HG03342 (cell line): ENCODE data around the gene CDH16.
A peak's percentile ranks its signal among the peaks of the same experiment; 100 is the strongest.
"Not testable (repeated sequence)": the region's sequence is repeated elsewhere in the genome, so short reads cannot be mapped to it uniquely, and the experiment has no call there.

Experiments used
- ATAC-seq: cut with Tn5 transposase; IDR thresholded peaks from one replicate; pipeline ENCODE4 v1.9.1; 2021; ENCODE audit warnings: mild to moderate bottlenecking, moderate library complexity; ENCODE audit not compliant: unreplicated experiment

The CDH16 gene

GRCh38 chr16:66898933-66899309 is 19.8 kb downstream of the CDH16 start:
- ATAC-seq, result no peak

DNA sequence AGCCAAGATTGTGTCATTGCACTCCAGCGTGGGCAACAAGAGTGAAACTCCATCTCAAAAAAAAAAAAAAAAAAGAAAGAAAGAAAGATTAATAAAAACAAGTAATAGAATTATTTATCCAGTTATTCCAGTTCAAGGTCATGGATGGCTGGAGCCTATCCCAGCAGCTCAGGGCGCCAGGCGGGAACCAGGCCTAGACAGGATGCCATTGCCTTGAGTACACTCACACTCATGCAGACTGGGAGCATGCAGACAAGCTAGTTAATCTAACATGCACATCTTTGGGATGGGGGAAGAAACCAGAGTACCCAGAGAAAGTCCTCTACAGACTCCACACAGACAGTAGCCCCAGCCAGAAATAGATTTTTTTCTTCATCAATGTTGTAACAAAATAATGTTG is 20.5 kb downstream of the CDH16 start:
- no peak for ATAC-seq

- not testable (repeated sequence) for ATAC-seq
These were observed 22.0 kb downstream of the CDH16 start for GRCh38 chr16:66896682-66897081.

DNA sequence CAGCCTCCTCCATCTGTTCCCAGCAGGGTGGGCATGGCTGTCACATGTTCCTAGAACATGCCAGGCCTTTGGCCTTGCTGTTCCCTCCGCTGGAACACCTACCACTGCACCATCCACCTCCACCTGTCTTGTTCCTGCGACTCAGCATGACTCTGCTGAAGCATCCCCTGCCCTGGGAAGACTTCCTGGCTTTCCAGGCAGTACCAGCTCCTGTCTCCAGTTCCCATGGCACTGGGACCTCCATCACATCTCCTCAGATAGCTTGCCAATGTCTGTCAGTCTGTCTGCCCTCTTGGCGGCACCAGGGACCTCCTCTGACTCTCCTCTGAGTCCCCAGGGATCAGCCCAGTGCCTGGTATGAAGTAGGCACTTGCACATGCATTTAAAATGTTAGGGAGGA is 22.7 kb downstream of the CDH16 start:
- ATAC-seq, result no peak

DNA sequence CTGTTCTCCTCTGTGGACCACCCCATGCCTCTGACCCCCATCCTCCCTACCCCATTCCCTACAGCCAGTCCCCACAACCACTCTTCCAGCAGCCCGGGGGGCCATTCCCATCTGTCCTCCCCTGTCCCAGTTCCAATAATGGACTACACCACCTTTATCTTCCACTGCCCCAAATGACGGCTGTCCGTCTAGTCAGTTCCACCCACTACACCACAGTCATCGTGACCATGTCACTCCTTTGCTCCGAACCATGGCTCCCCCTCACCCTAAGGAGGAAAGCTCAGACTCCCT is 23.1 kb downstream of the CDH16 start:
- ATAC-seq, result no peak

- ATAC-seq, result no peak
These were observed 23.6 kb downstream of the CDH16 start for GRCh38 chr16:66894948-66895688.

DNA sequence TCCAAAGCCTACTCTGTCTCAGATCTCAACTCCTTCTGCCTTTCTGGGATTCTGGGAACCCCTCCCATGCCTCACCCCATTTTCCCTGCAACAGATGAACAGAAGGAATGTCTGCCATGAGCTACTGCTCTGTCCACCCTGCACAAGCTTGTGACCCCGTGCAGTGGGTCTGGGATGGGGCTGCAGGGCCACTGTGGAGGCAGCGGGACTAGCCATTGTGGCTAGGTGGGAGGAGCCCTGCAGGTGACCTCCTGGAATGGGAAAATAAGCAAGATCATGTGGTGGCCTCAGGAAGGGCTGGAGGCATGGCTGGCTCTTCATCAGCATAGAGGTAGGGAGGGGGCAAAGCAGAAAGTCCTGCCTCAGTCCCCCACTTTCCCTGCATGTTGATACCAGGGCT is 24.6 kb downstream of the CDH16 start:
- ATAC-seq, result no peak

DNA sequence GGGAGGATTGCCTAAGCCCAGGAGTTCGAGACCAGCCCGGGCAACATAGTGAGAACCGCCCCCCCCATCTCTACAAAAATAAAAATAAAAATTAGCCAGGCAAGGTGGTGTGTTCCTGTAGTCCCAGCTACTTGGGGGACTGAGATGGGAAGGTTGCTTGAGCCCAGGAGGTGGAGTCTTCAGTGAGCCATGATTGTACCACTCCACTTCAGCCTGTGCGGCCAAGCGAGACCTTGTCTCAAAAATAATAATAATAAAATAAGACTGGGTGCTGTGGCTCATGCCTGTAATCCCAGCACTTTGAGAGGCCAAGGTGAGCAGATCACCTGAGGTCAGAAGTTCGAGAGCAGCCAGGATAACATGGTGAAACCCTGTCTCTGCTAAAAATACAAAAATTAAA is 26.9 kb downstream of the CDH16 start:
- no peak for ATAC-seq

- ATAC-seq, result no peak
These were observed 27.3 kb downstream of the CDH16 start for GRCh38 chr16:66891360-66891759.

DNA sequence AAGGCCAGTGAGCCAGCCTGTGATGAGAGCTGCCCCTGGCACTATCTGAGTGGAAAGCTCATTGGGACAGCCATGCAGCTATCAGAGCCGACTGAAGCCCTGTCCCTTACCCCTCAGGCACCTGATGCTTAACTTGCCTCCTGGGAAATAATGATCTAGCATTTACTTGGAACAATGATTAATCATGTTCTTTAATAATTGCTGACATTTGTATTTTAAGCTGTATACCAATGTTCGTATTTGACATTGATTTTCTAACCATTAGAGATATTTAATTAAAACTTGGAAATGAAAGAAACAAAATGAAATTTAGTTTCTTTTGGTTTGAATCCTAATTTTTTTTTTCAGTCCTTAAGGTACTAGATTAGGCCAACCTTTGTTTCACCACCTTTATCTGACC is 27.9 kb downstream of the CDH16 start:
- no peak for ATAC-seq

DNA sequence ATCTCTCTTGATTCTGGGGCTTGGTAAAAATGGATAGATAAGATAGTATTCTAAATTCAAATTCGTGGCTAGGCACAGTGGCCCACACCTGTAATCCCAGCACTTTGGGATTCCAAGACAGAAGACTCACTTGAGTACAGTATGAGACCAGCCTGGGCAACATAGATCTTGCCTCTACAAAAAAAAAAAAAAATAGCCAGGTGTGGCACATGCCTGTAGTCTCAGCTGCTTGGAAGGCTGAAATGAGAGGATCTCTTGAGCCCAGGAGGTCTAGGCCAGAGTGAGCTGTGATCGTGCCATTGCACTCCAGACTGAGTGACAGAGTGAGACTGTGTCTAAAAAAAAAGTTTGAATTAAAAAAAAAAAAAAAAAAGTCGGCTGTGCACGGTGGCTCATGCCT is 29.1 kb downstream of the CDH16 start:
- ATAC-seq, result no peak

DNA sequence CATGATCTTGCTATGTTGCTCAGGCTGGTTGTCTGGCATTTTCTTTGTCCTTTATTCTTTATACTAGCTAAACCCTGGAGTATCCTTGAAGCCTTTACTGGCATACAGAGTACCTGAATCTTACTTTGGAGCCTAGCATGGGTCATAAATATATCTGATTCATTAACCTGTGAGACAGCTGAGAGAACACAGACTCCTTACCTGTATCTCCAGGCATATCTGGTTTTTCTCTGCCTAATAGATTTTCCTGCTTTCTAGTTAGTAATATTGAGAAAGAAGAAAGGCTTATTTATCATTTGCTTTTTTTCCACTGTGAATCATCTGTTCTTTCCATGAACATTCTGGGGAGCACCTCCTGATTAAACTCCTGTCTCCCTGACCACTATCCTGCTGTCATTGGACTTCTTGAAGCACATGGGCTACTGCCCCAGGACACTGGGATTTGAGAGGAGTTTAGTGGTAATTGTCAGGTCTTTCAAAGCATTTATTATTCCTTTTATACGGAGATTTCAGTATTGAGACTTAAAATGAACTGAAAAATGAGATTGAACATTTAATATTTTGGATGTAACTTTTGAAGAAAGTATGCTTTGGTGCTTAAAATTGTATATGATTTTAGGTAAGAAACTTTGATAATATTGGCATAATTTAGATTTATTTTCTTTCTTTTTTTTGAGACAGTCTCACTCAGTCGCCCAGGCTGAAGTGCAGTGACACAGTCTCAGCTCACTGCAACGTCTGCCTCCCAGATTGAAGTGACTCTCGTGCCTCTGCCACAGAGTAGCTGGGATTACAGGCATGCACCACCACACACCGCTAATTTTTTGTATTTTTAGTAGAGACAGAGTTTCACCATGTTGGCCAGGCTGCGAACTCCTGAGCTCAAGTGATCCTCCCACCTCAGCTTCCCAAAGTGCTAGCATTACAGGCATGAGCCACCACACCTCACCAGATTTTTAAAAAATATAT is 29.8 kb downstream of the CDH16 start:
- no peak for ATAC-seq

DNA sequence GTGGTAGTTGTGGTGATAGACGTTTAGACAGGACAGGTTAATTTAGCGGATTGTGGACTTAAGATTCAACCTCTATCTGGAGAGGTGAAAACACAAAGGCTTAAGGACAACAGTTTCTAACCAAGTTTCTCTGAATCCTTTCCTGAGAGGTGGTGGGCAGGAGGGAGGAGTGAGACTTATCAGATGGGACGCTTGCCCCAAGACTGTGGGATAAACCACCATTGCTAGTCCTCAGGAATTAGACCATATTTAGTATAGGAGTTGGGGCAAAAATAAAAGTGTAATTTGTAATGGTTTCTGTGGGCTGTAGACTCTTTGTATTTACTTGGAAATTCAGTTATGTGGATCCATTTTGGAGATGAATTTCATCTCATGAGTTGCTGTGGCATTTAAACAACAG is 31.8 kb downstream of the CDH16 start:
- no peak for ATAC-seq

- no peak for ATAC-seq
These were observed 32.4 kb downstream of the CDH16 start for GRCh38 chr16:66886321-66886720.

- no peak for ATAC-seq
These were observed 33.2 kb downstream of the CDH16 start for GRCh38 chr16:66885491-66885890.

DNA sequence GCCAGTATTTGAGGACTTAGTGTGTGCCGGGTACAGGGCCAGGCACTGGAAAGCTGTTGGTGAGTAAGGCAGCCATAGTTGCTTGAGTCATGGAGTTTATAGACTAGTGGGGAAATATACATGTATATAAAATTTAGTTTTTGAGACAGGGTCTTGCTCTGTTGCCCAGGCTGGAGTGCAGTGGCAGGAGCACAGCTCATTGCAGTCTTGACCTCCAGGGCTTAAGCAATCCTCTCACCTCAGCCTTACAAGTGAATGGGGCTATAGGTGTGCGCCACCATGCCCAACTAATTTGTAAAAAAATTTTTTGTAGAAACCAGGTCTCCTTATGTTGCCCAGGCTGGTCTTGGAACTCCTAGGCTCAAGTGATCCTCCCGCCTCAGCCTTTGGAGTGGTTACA is 36.0 kb downstream of the CDH16 start:
- no peak for ATAC-seq

- no peak for ATAC-seq
These were observed 36.6 kb downstream of the CDH16 start for GRCh38 chr16:66881964-66882508.

- no peak for ATAC-seq
These were observed 37.1 kb downstream of the CDH16 start for GRCh38 chr16:66881560-66881959.

DNA sequence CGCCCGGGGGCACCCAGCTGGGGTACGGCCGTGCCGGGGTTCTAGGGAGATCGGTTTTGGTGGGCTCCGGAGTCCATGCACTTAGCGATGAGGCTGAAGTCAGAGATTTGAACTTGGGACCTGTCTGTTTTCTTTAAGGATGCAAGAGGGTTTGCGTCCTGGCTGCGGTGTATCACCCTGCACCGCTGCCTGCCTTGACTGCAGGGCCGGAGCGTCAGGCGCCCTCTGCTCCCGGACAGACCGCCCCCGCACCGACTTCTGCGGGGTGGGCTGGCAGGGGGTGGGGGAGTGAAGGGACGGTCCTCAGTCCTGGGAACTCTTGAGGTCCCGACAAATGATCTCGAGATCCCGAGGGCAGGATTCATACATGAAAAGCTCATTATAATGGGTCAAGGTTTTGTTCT is 37.7 kb downstream of the CDH16 start:
- ATAC-seq, result peak; percentile 1

DNA sequence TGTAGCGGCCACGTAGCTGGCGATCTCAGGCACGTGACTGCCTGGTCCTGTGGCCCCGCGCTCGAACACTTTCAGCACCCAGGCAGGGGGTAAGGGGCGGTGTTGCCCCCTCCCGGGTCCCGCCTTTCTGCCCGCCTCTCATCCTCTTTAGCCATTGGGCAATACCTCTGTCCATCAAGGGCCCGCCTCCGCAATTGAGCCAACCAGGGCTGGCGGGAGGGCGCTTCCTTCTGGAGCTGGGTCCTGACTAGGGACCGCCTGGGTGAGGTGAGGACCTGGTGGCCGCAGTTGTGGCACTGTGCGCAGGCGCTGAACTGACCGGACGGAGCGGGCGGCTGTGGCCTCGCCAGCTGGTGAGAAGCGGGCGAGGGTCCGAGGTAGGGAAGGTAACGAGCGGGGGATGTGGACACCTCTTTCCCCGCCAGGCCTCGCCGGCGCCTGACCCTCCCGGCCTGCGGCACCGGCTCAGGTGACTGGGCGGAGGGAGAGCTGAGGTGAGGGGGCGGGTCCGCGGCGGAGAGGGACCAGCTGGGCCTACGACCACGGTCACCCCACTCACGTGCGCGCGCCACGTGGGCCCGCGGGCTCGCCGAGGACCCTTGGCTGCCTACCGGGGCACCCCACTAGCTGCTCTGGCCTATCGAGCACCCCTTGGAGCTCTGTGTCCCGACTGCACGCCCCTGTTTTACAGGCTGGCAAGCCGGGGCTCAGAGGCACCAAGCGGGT is 38.2 kb downstream of the CDH16 start, which contains the start of gene PDP2:
Gene PDP2, plus strand, starts transcription at position 228 of the 726 bp plus-strand sequence. CDS start 3,770 bp downstream, outside the sequence.
- ATAC-seq, result peak; percentile 95

DNA sequence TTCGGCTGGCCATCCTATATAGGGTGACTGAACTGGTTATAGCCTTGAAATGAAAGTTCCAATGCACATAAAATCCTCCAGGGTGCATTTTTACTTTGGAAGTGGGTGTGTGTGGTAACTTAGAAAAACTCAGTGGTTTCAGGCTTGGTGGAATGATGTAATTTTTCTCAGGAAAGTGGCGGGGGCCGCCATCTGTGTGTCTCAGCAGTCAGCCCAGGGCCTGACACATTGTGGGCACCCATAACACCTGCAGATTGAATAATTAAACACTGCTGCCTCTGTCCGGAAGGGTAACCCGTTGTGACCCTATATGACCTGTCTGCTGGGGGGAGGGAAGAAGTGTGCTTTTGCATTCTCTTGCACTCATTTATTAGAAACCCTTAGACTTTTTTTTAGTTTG is 40.6 kb downstream of the CDH16 start:
- ATAC-seq, result no peak
